Measurements from ENCODE around the gene TLL2.

TLL2 gene

GRCh38 chr10:96440361-96441292, 73.1 kb downstream of the TLL2 start:
- peaks cover 0 to 1% of the 10 kb centered on the region in 2 donors for H3K9me3 Mint-ChIP-seq
- no peaks in the 10 kb centered on the region for H3K36me3 Mint-ChIP-seq
- no peaks in the 10 kb centered on the region for H3K4me1 Mint-ChIP-seq
- no peak for DNase-seq
- H3K27me3 Mint-ChIP-seq: peaks cover 6 to 11% of the 10 kb centered on the region in 2 donors
- no peak overlapping the region for H3K27ac Mint-ChIP-seq
- no peak overlapping the region for H3K4me3 Mint-ChIP-seq
- ATAC-seq (replicated peaks): no peak

- Mint-ChIP-seq H3K4me1 (no peaks in the 10 kb centered on the region), H3K27ac (no peak overlapping the region), H3K27me3 (peaks cover 0 to 11% of the 10 kb centered on the region in 2 donors), H3K36me3 (no peaks in the 10 kb centered on the region), H3K9me3 (peaks cover 4 to 5% of the 10 kb centered on the region in 2 donors), H3K4me3 (no peak overlapping the region)
- DNase-seq (no peak), ATAC-seq (replicated peaks) (no peak)
These were observed 74.0 kb downstream of the TLL2 start for GRCh38 chr10:96439725-96440124.

- Mint-ChIP-seq H3K4me3 (no peak overlapping the region), H3K9me3 (peaks cover 4 to 5% of the 10 kb centered on the region in 2 donors), H3K4me1 (no peaks in the 10 kb centered on the region), H3K27me3 (peaks cover 9 to 30% of the 10 kb centered on the region in 2 donors), H3K27ac (no peak overlapping the region), H3K36me3 (peaks cover 0 to 2% of the 10 kb centered on the region in 2 donors)
- DNase-seq (no peak), ATAC-seq (replicated peaks) (no peak)
These were observed 77.7 kb downstream of the TLL2 start for GRCh38 chr10:96436035-96436434.

GRCh38 chr10:96431211-96431970, 82.3 kb downstream of the TLL2 start:
- Mint-ChIP-seq H3K36me3 (peaks cover 2 to 3% of the 10 kb centered on the region in 2 donors), H3K9me3 (peaks cover 4 to 5% of the 10 kb centered on the region in 2 donors), H3K4me1 (no peaks in the 10 kb centered on the region), H3K27ac (no peak overlapping the region), H3K4me3 (no peak overlapping the region), H3K27me3 (peaks cover 29 to 34% of the 10 kb centered on the region in 2 donors)
- DNase-seq (no peak), ATAC-seq (replicated peaks) (no peak)

GRCh38 chr10:96427291-96427690, 86.4 kb downstream of the TLL2 start:
- Mint-ChIP-seq H3K4me1 (peaks cover 0 to 4% of the 10 kb centered on the region in 2 donors), H3K27me3 (peaks cover 16 to 25% of the 10 kb centered on the region in 2 donors), H3K4me3 (no peak overlapping the region), H3K9me3 (no peaks in the 10 kb centered on the region), H3K36me3 (peaks cover 0 to 3% of the 10 kb centered on the region in 2 donors), H3K27ac (no peak overlapping the region)
- ATAC-seq (replicated peaks): peak in 1 of 2 donors; percentile 55
- DNase-seq: no peak

GRCh38 chr10:96422525-96422924, 91.2 kb downstream of the TLL2 start:
- ATAC-seq (replicated peaks): no peak
- H3K4me3 Mint-ChIP-seq: no peak overlapping the region
- H3K36me3 Mint-ChIP-seq: no peaks in the 10 kb centered on the region
- no peak for DNase-seq
- H3K27ac Mint-ChIP-seq: no peak overlapping the region
- peaks cover 0 to 4% of the 10 kb centered on the region in 2 donors for H3K4me1 Mint-ChIP-seq
- peaks cover 5 to 6% of the 10 kb centered on the region in 2 donors for H3K27me3 Mint-ChIP-seq
- no peaks in the 10 kb centered on the region for H3K9me3 Mint-ChIP-seq

- Mint-ChIP-seq H3K27ac (no peak overlapping the region), H3K4me1 (peaks cover 0 to 4% of the 10 kb centered on the region in 2 donors), H3K27me3 (peaks cover 0 to 6% of the 10 kb centered on the region in 2 donors), H3K4me3 (no peak overlapping the region), H3K36me3 (no peaks in the 10 kb centered on the region), H3K9me3 (no peaks in the 10 kb centered on the region)
- ATAC-seq (replicated peaks): no peak
- DNase-seq: no peak
These were observed 91.7 kb downstream of the TLL2 start for GRCh38 chr10:96421995-96422394.

- H3K9me3 Mint-ChIP-seq: no peaks in the 10 kb centered on the region
- DNase-seq: no peak
- no peak for ATAC-seq (replicated peaks)
- no peak overlapping the region for H3K27ac Mint-ChIP-seq
- H3K27me3 Mint-ChIP-seq: peaks cover 0 to 6% of the 10 kb centered on the region in 2 donors
- H3K4me1 Mint-ChIP-seq: peaks cover 0 to 4% of the 10 kb centered on the region in 2 donors
- H3K36me3 Mint-ChIP-seq: no peaks in the 10 kb centered on the region
- no peak overlapping the region for H3K4me3 Mint-ChIP-seq
These were observed 93.3 kb downstream of the TLL2 start for GRCh38 chr10:96420228-96421009.

GRCh38 chr10:96419351-96419750, 94.4 kb downstream of the TLL2 start:
- ATAC-seq (replicated peaks): no peak
- H3K4me1 Mint-ChIP-seq: peaks cover 0 to 4% of the 10 kb centered on the region in 2 donors
- H3K27ac Mint-ChIP-seq: no peak overlapping the region
- H3K4me3 Mint-ChIP-seq: no peak overlapping the region
- H3K9me3 Mint-ChIP-seq: no peaks in the 10 kb centered on the region
- no peaks in the 10 kb centered on the region for H3K36me3 Mint-ChIP-seq
- DNase-seq: no peak
- H3K27me3 Mint-ChIP-seq: peaks cover 0 to 6% of the 10 kb centered on the region in 2 donors

- Mint-ChIP-seq H3K36me3 (no peaks in the 10 kb centered on the region), H3K27me3 (peaks cover 0 to 6% of the 10 kb centered on the region in 2 donors), H3K4me1 (peaks cover 0 to 4% of the 10 kb centered on the region in 2 donors), H3K27ac (no peak overlapping the region), H3K4me3 (no peak overlapping the region), H3K9me3 (no peaks in the 10 kb centered on the region)
- ATAC-seq (replicated peaks) (no peak), DNase-seq (no peak)
These were observed 95.1 kb downstream of the TLL2 start for GRCh38 chr10:96418582-96418981.

GRCh38 chr10:96417441-96417840, 96.3 kb downstream of the TLL2 start:
- Mint-ChIP-seq H3K9me3 (no peaks in the 10 kb centered on the region), H3K27ac (no peak overlapping the region), H3K4me1 (peaks cover 0 to under 1% of the 10 kb centered on the region in 2 donors), H3K27me3 (peaks cover 7 to 14% of the 10 kb centered on the region in 2 donors), H3K4me3 (no peak overlapping the region), H3K36me3 (no peaks in the 10 kb centered on the region)
- DNase-seq (no peak), ATAC-seq (replicated peaks) (peak in 1 of 2 donors; percentile 31)

- no peak overlapping the region for H3K27ac Mint-ChIP-seq
- ATAC-seq (replicated peaks) (no peak), DNase-seq (no peak)
- no peaks in the 10 kb centered on the region for H3K4me1 Mint-ChIP-seq
- no peaks in the 10 kb centered on the region for H3K36me3 Mint-ChIP-seq
- no peak overlapping the region for H3K4me3 Mint-ChIP-seq
- H3K9me3 Mint-ChIP-seq: no peaks in the 10 kb centered on the region
- peaks cover 12 to 20% of the 10 kb centered on the region in 2 donors for H3K27me3 Mint-ChIP-seq
These were observed 97.1 kb downstream of the TLL2 start for GRCh38 chr10:96416643-96417042.

- Mint-ChIP-seq H3K4me3 (no peak overlapping the region), H3K27ac (no peak overlapping the region), H3K9me3 (no peaks in the 10 kb centered on the region), H3K36me3 (no peaks in the 10 kb centered on the region), H3K4me1 (no peaks in the 10 kb centered on the region), H3K27me3 (peaks cover 12 to 20% of the 10 kb centered on the region in 2 donors)
- no peak for ATAC-seq (replicated peaks)
- DNase-seq: no peak
These were observed 97.7 kb downstream of the TLL2 start for GRCh38 chr10:96415891-96416554.
